Nephron (organoid): Measurements from ENCODE around the gene ZNF334.

Experiments used
- H3K27ac Mint-ChIP-seq, 3 experiments: 2 replicates each; pipeline ENCODE4 v1.8.0; 2020; ENCODE audit warnings: mixed read lengths in 3 of 3, mild to moderate bottlenecking in 2 of 3, moderate library complexity in 1 of 3
- H3K27me3 Mint-ChIP-seq: 2 replicates; pipeline ENCODE4 v1.8.0; 2021; ENCODE audit warnings: low read depth, mild to moderate bottlenecking, moderate library complexity, mixed read lengths
- H3K36me3 Mint-ChIP-seq: 2 replicates; pipeline ENCODE4 v1.8.0; 2020; ENCODE audit warnings: low read depth, mixed read lengths
- H3K4me1 Mint-ChIP-seq: 2 replicates; pipeline ENCODE4 v1.8.0; 2020; ENCODE audit warnings: mixed read lengths
- H3K4me3 Mint-ChIP-seq, 3 experiments: 2 replicates each; pipeline ENCODE4 v1.8.0; 2020; ENCODE audit warnings: mild to moderate bottlenecking in 3 of 3, mixed read lengths in 3 of 3, moderate library complexity in 2 of 3
- H3K9me3 Mint-ChIP-seq: 2 replicates; pipeline ENCODE4 v1.8.0; 2020; ENCODE audit warnings: mixed read lengths
- TF ChIP-seq, protein P1 (sequence below), 3 experiments: fragments of 200-600 bp; sonication (generic); IDR thresholded peaks; one replicate each; pipeline ENCODE4 v1.5.0; 2021; ENCODE audit warnings: antibody characterized with exemption in 3 of 3; ENCODE audit not compliant: unreplicated experiment in 3 of 3

ZNF334 gene

DNA sequence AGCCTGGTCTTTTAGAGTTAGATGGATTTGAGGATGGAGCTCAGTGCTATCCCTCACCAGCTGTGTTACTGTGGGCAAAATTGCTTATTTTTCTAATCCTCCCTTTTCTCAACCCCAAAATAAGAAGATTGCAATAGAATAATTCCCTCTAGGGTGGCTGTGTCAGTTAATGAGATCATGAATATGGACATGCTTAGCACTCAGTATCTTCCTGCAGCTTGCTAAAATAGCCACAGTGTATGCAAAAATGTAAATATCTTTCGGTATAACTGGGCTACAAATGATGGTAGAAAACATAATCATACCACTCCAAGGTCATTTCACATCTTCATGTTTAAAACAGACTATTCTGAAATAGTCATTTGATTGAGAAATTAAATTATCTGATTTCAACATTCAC lies 35.7 kb downstream of the ZNF334 start:
- TF ChIP-seq, protein P1, sequence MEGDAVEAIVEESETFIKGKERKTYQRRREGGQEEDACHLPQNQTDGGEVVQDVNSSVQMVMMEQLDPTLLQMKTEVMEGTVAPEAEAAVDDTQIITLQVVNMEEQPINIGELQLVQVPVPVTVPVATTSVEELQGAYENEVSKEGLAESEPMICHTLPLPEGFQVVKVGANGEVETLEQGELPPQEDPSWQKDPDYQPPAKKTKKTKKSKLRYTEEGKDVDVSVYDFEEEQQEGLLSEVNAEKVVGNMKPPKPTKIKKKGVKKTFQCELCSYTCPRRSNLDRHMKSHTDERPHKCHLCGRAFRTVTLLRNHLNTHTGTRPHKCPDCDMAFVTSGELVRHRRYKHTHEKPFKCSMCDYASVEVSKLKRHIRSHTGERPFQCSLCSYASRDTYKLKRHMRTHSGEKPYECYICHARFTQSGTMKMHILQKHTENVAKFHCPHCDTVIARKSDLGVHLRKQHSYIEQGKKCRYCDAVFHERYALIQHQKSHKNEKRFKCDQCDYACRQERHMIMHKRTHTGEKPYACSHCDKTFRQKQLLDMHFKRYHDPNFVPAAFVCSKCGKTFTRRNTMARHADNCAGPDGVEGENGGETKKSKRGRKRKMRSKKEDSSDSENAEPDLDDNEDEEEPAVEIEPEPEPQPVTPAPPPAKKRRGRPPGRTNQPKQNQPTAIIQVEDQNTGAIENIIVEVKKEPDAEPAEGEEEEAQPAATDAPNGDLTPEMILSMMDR (IDR thresholded peaks at IDR 0.05; ENCODE audit: unreplicated experiment in 3 of 3): no peak
- H3K27ac Mint-ChIP-seq: no peak overlapping the region
- H3K27me3 Mint-ChIP-seq: peaks cover 4% of the 10 kb centered on the region

DNA sequence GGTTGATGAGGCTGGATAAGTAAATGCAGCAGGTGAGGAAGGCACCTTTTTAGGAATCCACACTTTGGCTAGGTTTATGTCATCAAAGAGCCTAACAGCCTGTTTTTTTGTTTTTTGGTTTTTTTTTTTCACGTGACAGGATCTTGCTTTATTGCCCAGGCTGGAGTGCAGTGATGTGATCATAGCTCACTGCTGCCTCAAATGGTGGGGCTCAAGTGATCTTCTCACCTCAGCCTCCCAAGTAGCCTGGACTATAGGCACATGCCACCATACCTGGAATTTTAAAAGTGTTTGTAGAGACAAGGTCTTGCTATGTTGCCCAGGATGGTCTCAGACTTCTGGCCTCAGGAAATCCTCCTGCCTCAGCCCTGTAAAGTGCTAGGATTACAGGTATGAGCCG lies 36.1 kb downstream of the ZNF334 start:
- Mint-ChIP-seq H3K4me3 (no peak overlapping the region), H3K27me3 (peaks cover 4% of the 10 kb centered on the region), H3K27ac (no peak overlapping the region), H3K36me3 (peaks cover 3% of the 10 kb centered on the region), H3K4me1 (no peaks in the 10 kb centered on the region), H3K9me3 (no peaks in the 10 kb centered on the region)
- TF ChIP-seq, protein P1 (IDR thresholded peaks at IDR 0.05; ENCODE audit: unreplicated experiment in 3 of 3): no peak

More for the DNA sequence above, 35.7 kb downstream of the ZNF334 start:
- no peaks in the 10 kb centered on the region for H3K9me3 Mint-ChIP-seq
- no peak overlapping the region for H3K4me3 Mint-ChIP-seq
- H3K36me3 Mint-ChIP-seq: peaks cover 3% of the 10 kb centered on the region
- no peaks in the 10 kb centered on the region for H3K4me1 Mint-ChIP-seq

DNA sequence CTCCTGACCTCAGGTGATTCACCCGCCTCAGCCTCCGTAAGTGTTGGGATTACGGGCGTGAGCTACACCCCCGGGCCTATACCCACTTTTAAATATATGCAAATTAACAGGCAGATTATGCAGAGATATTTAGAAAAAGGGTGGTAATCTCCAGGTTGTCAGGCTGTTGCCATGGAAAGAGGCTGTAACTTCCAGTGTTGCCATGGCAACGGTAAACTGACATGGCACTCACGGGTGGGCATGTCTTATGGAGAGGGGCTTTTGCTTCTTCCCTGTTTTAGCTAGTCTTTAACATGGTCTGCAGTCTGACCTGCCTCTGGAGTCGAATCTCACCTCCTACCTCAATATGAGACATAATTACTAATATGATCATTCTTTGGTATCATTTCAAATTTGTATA lies 44.9 kb downstream of the ZNF334 start:
- H3K36me3 Mint-ChIP-seq: no peaks in the 10 kb centered on the region
- no peak overlapping the region for H3K4me3 Mint-ChIP-seq
- no peaks in the 10 kb centered on the region for H3K27me3 Mint-ChIP-seq
- H3K9me3 Mint-ChIP-seq: no peaks in the 10 kb centered on the region
- H3K4me1 Mint-ChIP-seq: no peaks in the 10 kb centered on the region
- TF ChIP-seq, protein P1 (IDR thresholded peaks at IDR 0.05; ENCODE audit: unreplicated experiment in 3 of 3): no peak
- H3K27ac Mint-ChIP-seq: no peak overlapping the region

DNA sequence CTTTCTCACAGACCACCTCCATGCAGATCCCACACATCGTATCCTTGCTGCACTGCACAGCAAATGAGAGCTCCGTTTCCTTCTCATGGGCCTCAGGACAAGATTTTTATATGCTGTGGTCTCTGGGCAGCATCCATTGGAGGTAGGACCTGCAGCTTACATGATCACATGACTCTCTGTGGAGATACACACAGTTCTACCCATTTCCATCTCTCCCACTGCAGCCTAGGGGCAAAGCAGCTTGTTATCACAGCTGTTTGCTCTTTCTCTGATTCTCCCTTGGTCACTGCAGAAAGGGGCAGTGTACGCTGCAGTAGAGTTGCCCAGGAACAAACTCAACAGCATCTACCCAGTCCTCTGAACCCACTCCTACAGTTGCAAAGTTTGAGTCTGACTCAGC lies 48.9 kb downstream of the ZNF334 start:
- Mint-ChIP-seq H3K27ac (no peak overlapping the region), H3K4me1 (peaks cover under 1% of the 10 kb centered on the region), H3K9me3 (no peaks in the 10 kb centered on the region), H3K36me3 (no peaks in the 10 kb centered on the region), H3K27me3 (no peaks in the 10 kb centered on the region), H3K4me3 (no peak overlapping the region)
- TF ChIP-seq, protein P1 (IDR thresholded peaks at IDR 0.05; ENCODE audit: unreplicated experiment in 3 of 3): no peak

DNA sequence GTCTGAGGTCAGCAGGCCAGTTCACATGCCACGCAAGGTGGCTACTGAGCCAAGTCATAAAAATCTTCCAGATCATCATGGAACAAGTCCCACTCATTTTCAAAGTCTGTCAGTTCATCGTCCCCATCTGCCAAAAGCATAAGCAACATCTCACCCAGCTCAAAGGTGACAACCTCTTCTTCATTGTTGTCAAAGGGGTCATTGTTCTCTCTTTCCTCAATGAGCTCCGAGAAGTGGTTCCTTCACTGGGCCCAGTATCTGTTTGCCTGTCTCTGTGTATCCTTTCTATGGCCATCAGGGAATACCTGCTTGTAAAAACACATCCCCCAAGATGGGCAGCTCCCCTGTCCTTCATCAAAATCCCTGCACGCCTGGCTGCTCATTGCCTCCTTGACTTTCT lies 49.5 kb downstream of the ZNF334 start:
- TF ChIP-seq, protein P1 (IDR thresholded peaks at IDR 0.05; ENCODE audit: unreplicated experiment in 3 of 3): no peak
- H3K27me3 Mint-ChIP-seq: peaks cover 4% of the 10 kb centered on the region
- H3K27ac Mint-ChIP-seq: no peak overlapping the region
- H3K4me3 Mint-ChIP-seq: no peak overlapping the region
- no peaks in the 10 kb centered on the region for H3K36me3 Mint-ChIP-seq
- H3K9me3 Mint-ChIP-seq: no peaks in the 10 kb centered on the region
- H3K4me1 Mint-ChIP-seq: peaks cover 4% of the 10 kb centered on the region

DNA sequence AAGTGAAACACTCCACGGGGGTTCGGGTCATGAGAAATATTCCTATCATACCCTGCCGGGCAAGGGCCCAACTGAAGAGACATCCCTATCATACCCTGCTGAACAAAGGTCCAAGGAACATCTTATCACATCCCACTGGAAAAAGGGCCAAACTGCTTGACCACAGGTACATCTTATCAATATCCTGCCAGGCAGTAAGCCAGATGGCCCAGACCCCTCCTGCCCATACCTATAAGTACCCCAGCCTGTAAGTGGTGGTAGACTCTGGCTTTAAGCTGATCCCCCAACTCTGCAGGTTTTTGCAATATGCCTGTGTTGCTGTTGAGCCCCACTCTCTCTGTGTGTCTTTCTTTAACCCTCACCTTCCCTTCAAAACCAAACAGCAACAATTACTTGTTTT lies 51.6 kb downstream of the ZNF334 start:
- Mint-ChIP-seq H3K27ac (no peak overlapping the region), H3K36me3 (peaks cover 9% of the 10 kb centered on the region), H3K27me3 (peaks cover 4% of the 10 kb centered on the region), H3K4me1 (peaks cover 4% of the 10 kb centered on the region), H3K9me3 (peaks cover 7% of the 10 kb centered on the region), H3K4me3 (no peak overlapping the region)
- TF ChIP-seq, protein P1 (IDR thresholded peaks at IDR 0.05; ENCODE audit: unreplicated experiment in 3 of 3): no peak
